ENCODE data around the gene RNF13. TPM values are rescaled to one million over a fixed set of nuclear protein-coding genes. Genes with fewer than 3 reads are reported as not detected.
A peak's percentile ranks its signal among the peaks of the same experiment; 100 is the strongest.

The RNF13 gene
- total RNA-seq, 2 donors from 2014 or later = 30.6 to 48.0 TPM

- ATAC-seq = no peak
- DNase-seq (ENCODE audit: low spot score) = no peak
- Mint-ChIP-seq H3K4me1 (ENCODE audit: low read depth in 2 of 2) (no peaks in the 10 kb centered on the region), H3K27me3 (peaks cover 9 to 17% of the 10 kb centered on the region in 2 donors), H3K4me3 (no peak overlapping the region), H3K9me3 (no peaks in the 10 kb centered on the region), H3K27ac (no peak overlapping the region), H3K36me3 (no peaks in the 10 kb centered on the region)
Observed at GRCh38 chr3:149783576-149783975, 29.4 kb upstream of the RNF13 start.

DNA sequence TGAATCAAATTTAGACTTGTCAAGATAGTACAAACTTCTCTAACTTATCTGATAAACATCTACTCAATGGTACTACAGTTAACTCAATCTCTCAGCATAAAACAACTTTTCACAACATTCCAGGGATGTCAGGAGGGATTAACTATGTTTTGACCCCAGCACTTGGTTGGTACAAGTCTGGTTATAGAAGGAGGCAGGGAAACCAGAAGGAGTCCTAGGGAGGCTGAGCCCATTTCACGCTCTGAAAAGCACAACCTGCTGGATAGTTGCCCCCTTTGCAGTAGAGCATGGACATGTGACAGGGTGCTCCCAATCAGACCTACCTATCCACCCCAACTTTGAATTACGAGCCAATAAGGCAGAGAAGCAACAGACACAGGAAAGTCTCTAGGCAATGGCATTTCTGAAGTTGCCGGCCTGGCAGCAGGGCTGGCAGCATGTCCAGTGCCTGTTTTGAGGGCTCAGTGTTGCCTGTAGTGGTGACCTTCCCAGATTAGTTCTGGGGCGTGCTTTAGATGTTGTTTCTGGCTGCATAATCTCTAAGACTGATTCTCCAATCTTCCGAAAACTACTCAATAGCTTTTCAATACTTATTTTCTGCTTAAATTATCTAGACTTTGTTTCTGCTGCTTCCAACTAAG is 28.8 kb upstream of the RNF13 start:
- Mint-ChIP-seq H3K9me3 (no peaks in the 10 kb centered on the region), H3K27me3 (peaks cover 9 to 17% of the 10 kb centered on the region in 2 donors), H3K27ac (no peak overlapping the region), H3K4me1 (ENCODE audit: low read depth in 2 of 2) (no peaks in the 10 kb centered on the region), H3K4me3 (no peak overlapping the region), H3K36me3 (no peaks in the 10 kb centered on the region)
- ATAC-seq (no peak), DNase-seq (ENCODE audit: low spot score) (no peak)

DNA sequence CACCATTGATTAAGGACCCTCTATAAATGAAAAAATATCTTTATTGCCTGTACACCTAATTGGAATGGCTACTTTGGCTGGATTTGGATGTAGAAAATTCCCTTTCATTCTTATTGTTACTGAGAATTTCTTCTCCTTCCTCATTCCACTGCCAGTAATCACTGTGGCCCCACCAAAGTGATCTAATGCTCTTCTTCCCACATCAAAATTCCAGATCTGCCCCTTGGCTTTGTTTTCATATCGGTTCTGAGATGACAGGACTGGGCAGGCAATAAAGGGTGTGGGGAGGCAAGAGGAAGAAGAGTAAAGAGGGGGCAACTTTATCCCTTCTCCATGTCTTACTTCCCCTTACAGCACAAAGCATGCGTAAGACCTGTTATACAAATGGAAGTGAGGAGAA is 22.7 kb upstream of the RNF13 start:
- no peaks in the 10 kb centered on the region for H3K36me3 Mint-ChIP-seq
- no peaks in the 10 kb centered on the region for H3K4me1 Mint-ChIP-seq (ENCODE audit: low read depth in 2 of 2)
- H3K9me3 Mint-ChIP-seq = no peaks in the 10 kb centered on the region
- peaks cover 26 to 46% of the 10 kb centered on the region in 2 donors for H3K27me3 Mint-ChIP-seq
- no peak overlapping the region for H3K4me3 Mint-ChIP-seq
- DNase-seq (ENCODE audit: low spot score) (no peak), ATAC-seq (no peak)
- no peak overlapping the region for H3K27ac Mint-ChIP-seq

- ATAC-seq (no peak), DNase-seq (ENCODE audit: low spot score) (no peak)
- Mint-ChIP-seq H3K27me3 (peaks cover 26 to 46% of the 10 kb centered on the region in 2 donors), H3K4me1 (ENCODE audit: low read depth in 2 of 2) (no peaks in the 10 kb centered on the region), H3K36me3 (no peaks in the 10 kb centered on the region), H3K9me3 (no peaks in the 10 kb centered on the region), H3K4me3 (no peak overlapping the region), H3K27ac (no peak overlapping the region)
Observed at GRCh38 chr3:149790698-149791097, 22.3 kb upstream of the RNF13 start.

DNA sequence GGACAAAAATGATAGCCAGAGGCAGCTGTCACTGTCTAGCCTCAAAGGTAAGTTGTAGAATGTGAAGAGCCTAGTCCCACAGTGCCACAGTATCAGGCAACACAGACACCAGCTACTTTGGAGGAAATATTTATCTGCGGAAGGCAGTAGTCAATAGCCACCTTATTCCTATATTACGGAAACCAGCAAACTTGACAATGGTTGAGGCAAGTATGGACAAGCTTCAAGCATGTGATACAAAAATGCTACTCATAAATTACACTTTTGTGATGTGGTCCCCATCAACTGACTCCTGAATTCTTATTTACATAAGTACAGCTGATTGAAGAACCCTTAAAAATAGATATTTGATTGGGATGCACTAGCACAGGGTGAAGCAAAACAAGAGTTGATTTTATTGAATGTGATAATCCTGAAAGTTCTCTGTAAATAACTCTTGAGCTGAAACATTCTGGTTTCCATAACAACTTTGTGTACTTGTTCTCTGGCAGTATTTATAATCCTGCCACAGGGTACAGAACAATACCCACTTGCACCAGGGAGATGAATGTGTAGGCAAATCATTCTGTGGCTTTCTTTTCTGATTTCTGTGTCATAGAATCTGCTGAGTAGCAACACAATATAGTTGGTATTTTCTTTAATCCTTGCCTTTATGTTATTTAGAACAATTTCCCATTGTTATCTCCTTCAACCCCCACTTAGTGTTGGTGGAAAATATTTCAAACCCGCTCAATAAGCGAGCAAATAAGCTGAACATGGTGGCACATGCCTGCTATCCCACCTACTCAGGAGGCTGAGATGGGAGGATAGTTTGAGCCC is 20.4 kb upstream of the RNF13 start, which contains the start of gene ANKUB1:
ANKUB1 (minus strand) TSS at position 103 of the 819 bp plus-strand sequence. CDS start 188 bp downstream, outside the sequence.
- ATAC-seq (no peak), DNase-seq (ENCODE audit: low spot score) (no peak)
- Mint-ChIP-seq H3K27ac (no peak within 1 kb of the TSS), H3K4me1 (ENCODE audit: low read depth in 2 of 2) (no peaks in the 10 kb centered on the region), H3K27me3 (peaks cover 24 to 42% of the 10 kb centered on the region in 2 donors), H3K36me3 (no peaks in the 10 kb centered on the region), H3K9me3 (no peaks in the 10 kb centered on the region), H3K4me3 (no peak within 1 kb of the TSS)

DNA sequence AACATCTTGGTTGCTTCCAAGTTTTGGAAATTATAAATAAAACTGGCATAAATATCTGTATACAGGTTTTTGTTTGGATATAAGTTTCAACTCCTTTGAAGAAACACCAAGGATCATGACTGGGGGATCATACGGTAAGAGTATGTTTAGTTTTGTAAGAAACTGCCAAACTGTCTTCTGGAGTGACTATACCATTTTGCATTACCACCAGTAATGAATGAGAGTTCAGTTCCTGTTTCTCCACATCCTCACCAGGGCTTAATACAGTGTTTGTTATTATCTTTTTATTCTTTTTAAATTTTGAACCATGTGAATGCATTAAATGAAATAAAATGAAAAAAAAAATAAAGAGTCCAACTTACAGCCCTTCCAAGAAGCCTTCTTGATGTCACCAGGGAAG is 17.0 kb upstream of the RNF13 start:
- H3K4me3 Mint-ChIP-seq = no peak overlapping the region
- DNase-seq (ENCODE audit: low spot score) (no peak), ATAC-seq (no peak)
- no peaks in the 10 kb centered on the region for H3K36me3 Mint-ChIP-seq
- H3K9me3 Mint-ChIP-seq = no peaks in the 10 kb centered on the region
- peaks cover 30 to 52% of the 10 kb centered on the region in 2 donors for H3K27me3 Mint-ChIP-seq
- no peak overlapping the region for H3K27ac Mint-ChIP-seq
- H3K4me1 Mint-ChIP-seq (ENCODE audit: low read depth in 2 of 2) = no peaks in the 10 kb centered on the region

DNA sequence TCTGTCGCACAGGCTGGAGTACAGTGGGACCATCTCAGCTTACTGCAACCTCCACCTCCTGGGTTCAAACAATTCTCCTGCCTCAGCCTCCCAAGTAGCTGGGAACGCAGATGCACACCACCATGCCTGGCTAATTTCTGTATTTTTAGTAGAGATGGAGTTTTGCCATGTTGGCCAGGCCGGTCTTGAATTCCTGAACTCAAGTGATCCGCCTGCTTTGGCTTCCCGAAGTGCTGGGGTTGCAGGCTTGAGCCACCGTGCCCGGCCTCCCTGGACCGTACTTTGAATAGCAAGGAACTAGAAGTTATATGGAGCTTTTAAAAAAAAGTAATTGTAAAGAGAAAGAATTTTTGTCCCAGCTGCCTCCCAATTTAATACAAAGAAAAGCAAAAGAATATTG is 12.3 kb upstream of the RNF13 start:
- Mint-ChIP-seq H3K27me3 (peaks cover 18 to 39% of the 10 kb centered on the region in 2 donors), H3K27ac (no peak overlapping the region), H3K4me3 (no peak overlapping the region), H3K4me1 (ENCODE audit: low read depth in 2 of 2) (no peaks in the 10 kb centered on the region), H3K9me3 (no peaks in the 10 kb centered on the region), H3K36me3 (no peaks in the 10 kb centered on the region)
- ATAC-seq (no peak), DNase-seq (ENCODE audit: low spot score) (no peak)

- peaks cover 19 to 43% of the 10 kb centered on the region in 2 donors for H3K27me3 Mint-ChIP-seq
- H3K9me3 Mint-ChIP-seq = no peaks in the 10 kb centered on the region
- H3K36me3 Mint-ChIP-seq = no peaks in the 10 kb centered on the region
- no peak overlapping the region for H3K27ac Mint-ChIP-seq
- no peak for DNase-seq (ENCODE audit: low spot score)
- ATAC-seq = no peak
- no peak overlapping the region for H3K4me3 Mint-ChIP-seq
- no peaks in the 10 kb centered on the region for H3K4me1 Mint-ChIP-seq (ENCODE audit: low read depth in 2 of 2)
Observed at GRCh38 chr3:149801195-149801594, 11.8 kb upstream of the RNF13 start.

GRCh38 chr3:149801639-149802038 is 11.4 kb upstream of the RNF13 start:
- Mint-ChIP-seq H3K4me1 (ENCODE audit: low read depth in 2 of 2) (peaks cover 0 to 4% of the 10 kb centered on the region in 2 donors), H3K36me3 (no peaks in the 10 kb centered on the region), H3K9me3 (no peaks in the 10 kb centered on the region), H3K4me3 (no peak overlapping the region), H3K27me3 (peaks cover 23 to 46% of the 10 kb centered on the region in 2 donors), H3K27ac (no peak overlapping the region)
- DNase-seq (ENCODE audit: low spot score) (no peak), ATAC-seq (no peak)

- H3K4me1 Mint-ChIP-seq (ENCODE audit: low read depth in 2 of 2) = peaks cover 3 to 8% of the 10 kb centered on the region in 2 donors
- DNase-seq (ENCODE audit: low spot score) (no peak), ATAC-seq (no peak)
- H3K4me3 Mint-ChIP-seq = no peak overlapping the region
- H3K27ac Mint-ChIP-seq = no peak overlapping the region
- H3K9me3 Mint-ChIP-seq = no peaks in the 10 kb centered on the region
- no peaks in the 10 kb centered on the region for H3K36me3 Mint-ChIP-seq
- H3K27me3 Mint-ChIP-seq = peaks cover 21 to 29% of the 10 kb centered on the region in 2 donors
Observed at GRCh38 chr3:149806171-149806778, 6.7 kb upstream of the RNF13 start.

DNA sequence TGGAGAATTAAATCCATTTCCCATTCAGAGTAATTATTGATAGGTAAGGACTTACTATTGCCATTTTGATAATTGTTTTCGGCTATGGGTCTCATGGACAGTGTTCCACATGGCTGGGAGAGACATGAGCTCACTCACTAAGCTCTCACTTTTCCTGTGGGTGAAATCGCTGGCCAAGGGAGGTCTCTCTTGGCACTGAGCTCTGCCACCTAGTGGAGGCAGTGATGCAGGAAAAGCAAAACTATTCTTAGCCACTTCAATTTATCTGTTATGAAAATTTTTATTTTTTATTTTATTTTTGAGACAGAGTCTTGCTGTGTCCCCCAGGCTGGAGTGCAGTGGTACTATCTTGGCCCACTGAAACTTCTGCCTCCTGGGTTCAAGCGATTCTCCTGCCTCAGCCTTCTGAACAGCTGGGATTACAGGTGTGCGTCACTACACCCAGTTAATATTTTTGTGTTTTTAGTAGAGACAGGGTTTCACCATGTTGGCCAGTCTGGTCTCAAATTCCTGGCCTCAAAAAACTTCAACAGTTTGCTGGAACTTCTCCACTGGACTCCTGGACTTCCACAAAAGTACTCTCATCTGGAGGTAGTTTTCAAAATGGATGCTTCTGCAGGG is 4.7 kb upstream of the RNF13 start:
- no peaks in the 10 kb centered on the region for H3K36me3 Mint-ChIP-seq
- H3K4me3 Mint-ChIP-seq = no peak overlapping the region
- H3K27ac Mint-ChIP-seq = no peak overlapping the region
- ATAC-seq = no peak
- H3K9me3 Mint-ChIP-seq = no peaks in the 10 kb centered on the region
- H3K4me1 Mint-ChIP-seq (ENCODE audit: low read depth in 2 of 2) = peaks cover 8 to 20% of the 10 kb centered on the region in 2 donors
- DNase-seq (ENCODE audit: low spot score) = peak; percentile 70
- H3K27me3 Mint-ChIP-seq = peaks cover 19 to 29% of the 10 kb centered on the region in 2 donors

GRCh38 chr3:149809699-149810098 is 3.3 kb upstream of the RNF13 start:
- no peak overlapping the region for H3K4me3 Mint-ChIP-seq
- no peak for ATAC-seq

DNA sequence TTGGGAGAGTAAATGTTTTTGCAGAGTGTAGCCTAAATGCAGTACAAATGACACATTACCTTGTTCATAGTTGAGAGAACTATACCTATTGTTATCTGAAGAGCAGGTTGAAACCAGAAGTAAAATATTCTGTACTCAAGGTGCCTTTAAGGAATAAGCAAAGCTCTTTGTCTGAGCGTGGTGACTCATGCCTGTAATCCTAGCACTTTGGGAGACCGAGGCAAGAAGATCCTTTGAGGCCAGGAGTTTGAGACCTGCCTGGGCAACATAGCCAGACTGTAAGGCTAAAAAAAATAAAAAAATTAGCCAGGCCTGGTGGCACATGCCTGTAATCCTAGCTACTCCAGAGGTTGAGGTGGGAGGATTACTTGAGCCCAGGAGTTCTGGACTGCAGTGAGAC is 2.2 kb upstream of the RNF13 start:
- Mint-ChIP-seq H3K27me3 (peaks cover 16 to 21% of the 10 kb centered on the region in 2 donors), H3K4me1 (ENCODE audit: low read depth in 2 of 2) (peaks cover 22 to 44% of the 10 kb centered on the region in 2 donors), H3K36me3 (no peaks in the 10 kb centered on the region), H3K4me3 (no peak overlapping the region), H3K9me3 (no peaks in the 10 kb centered on the region), H3K27ac (no peak overlapping the region)
- no peak for ATAC-seq
- DNase-seq (ENCODE audit: low spot score) = no peak

More at GRCh38 chr3:149809699-149810098, 3.3 kb upstream of the RNF13 start:
- no peaks in the 10 kb centered on the region for H3K9me3 Mint-ChIP-seq
- H3K27ac Mint-ChIP-seq = no peak overlapping the region
- no peaks in the 10 kb centered on the region for H3K36me3 Mint-ChIP-seq
- H3K4me1 Mint-ChIP-seq (ENCODE audit: low read depth in 2 of 2) = peaks cover 19 to 32% of the 10 kb centered on the region in 2 donors
- peaks cover 19 to 29% of the 10 kb centered on the region in 2 donors for H3K27me3 Mint-ChIP-seq
- no peak for DNase-seq (ENCODE audit: low spot score)

Data from natural killer cell treated with Interleukin-12 subunit alpha and Interleukin-12 subunit beta and Interleukin-15 and Interleukin-18, amount 100 ng/mL, for 72 hours (primary cell).